GM18508 (cell line): ENCODE measurements around the gene LATS1.
"Not testable (repeated sequence)": the region's sequence is repeated elsewhere in the genome, so short reads cannot be mapped to it uniquely, and the experiment has no call there.

Experiments used
- ATAC-seq: cut with Tn5 transposase; IDR thresholded peaks from one replicate; pipeline ENCODE4 v1.9.1; 2021; ENCODE audit warnings: moderate number of reproducible peaks; ENCODE audit not compliant: insufficient read depth, unreplicated experiment

The LATS1 gene

DNA sequence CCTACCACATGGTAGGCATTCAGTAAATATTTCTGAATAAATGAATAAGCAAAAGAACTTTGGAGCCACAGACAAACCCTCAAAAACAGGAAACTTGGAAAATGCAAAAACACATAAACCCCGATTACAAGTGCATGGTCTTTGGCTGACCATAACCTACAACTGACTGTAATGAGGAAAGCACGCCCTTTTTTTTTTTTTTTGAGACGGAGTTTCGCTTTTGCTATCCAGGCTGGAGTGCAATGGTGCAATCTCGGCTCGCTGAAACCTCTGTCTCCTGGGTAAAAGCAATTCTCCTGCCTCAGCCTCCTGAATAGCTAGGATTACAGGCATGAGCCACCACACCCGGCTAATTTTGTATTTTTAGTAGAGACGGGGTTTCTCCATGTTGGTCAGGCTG, 11.9 kb upstream of the LATS1 start:
- ATAC-seq: no peak

DNA sequence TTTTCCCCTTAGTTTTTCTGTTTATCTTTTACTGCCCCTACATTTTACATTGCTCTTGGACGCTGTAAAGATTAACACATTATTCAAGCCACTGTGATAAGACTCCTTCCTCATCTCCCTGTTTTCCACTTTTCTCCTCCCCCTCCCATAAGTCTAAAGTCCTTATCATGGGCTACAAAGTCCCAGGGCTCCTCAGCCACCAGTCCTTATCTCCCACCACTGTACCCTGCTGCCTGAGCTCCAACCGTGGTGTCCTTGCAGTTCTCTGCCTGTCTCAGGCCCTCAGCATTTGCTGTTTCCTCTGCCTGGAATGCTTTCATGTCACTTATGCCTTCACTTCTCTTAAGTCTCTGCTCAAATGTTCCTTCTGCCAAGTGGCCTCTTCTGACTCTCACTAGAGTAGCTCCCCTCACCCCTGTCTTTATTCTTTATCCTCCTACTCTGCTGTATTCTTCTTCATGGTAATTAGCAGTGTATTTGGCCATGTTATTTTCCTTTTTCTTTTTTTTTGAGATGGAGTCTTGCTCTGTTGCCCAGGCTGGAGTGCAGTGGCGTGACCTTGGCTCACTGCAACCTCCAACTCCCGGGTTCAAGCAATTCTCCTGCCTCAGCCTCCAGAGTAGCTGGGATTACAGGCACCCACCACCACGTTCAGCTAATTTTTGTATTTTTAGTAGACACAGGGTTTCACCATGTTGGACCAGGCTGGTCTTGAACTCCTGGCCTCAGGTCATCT, 10.8 kb upstream of the LATS1 start:
- no peak for ATAC-seq

DNA sequence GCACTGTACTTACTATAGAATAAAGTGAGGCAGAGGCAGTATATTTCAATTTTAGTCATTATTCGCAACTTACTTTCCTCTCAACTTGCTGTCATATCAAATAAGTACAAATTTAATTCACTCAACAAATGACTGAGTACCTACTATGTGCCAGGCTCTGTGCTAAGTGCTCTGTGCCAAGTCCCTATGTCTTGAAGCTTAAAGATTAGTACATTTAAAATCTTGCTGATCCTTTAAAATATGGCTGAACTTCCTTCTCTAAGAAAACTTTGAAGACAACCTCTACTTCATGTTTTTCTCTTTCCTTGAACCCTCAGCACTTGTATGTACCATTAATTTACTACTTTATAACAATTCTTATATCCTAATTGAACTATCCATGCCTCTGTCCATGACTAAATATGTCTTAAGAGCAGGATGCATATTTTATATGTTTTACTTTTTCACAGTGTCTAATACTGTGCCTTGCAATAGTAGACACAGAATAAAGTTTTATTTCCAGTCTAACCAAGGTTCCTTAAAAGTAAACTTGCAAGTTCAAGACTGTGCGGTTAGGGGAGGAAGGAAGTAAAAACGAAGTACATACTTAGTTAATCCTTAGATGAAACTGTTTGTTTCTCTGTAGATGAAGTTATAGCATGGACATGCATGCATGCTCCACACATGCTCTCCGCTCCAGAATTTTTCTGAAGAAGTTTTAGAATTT, 10.0 kb upstream of the LATS1 start:
- ATAC-seq: no peak

DNA sequence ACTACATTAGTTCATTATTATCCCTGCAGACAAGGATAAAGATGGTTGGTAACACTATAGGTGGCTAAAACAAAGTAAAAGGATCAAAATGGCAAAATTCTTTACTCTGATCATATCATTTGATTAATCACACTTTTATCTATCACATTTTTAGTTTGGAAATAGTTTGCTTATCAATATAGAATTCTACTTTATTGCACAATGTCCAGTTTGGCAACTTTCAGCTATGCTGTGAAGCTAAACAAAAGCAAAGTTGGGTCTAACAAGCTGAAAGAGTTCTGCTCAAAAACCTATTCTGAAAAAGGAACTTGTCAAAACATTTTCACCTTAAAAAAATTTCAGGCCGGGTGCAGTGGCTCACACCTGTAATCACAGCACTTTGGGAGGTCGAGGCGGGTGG, 7.9 kb upstream of the LATS1 start:
- no peak for ATAC-seq

DNA sequence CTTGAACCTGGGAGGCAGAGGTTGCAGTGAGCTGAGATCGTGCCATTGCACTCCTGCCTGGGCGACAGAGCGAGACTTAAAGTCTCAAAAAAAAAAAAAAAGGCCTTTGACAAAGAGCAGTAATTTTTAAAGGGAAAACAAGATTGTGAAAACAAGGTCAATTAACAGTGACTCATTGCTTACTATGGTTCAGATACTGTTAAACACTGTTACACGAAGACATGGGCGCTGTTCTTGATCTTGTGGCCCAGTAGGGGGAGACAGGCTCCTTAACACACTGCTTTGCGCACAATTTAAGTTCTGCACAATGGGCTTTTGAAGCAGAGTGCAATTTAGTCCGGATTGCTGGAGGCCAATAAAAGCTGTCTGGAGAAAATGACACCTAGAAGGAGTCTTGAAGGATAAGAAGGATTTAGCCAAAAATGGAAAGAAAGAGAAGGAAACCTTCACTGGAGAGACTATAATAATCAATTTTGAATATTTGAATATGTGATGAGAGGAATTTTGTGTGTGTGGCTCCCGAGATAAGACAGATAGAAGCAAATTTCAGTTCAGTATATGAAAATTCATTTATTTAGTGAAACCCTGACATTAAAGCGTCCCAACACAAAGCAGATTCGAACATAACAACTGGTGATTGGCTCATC, 6.0 kb upstream of the LATS1 start:
- no peak for ATAC-seq

DNA sequence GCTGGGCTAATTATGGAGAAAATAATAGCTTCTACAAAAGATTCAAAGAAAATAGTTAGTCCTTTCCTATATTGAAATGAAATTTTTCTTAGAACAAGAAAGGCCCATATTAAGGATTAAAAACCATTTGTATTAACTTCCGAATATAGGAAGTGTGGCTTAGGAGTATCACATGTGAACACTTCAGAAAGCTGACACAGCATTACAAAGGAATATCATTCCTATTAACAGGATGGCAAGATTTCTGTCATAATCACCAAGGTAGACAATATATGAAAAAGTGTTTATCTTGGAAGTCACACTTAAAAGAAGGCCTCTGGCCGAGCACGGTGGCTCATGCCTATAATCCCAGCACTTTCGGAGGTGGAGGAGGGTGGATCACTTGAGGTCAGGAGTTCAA, 5.4 kb upstream of the LATS1 start:
- no peak for ATAC-seq

DNA sequence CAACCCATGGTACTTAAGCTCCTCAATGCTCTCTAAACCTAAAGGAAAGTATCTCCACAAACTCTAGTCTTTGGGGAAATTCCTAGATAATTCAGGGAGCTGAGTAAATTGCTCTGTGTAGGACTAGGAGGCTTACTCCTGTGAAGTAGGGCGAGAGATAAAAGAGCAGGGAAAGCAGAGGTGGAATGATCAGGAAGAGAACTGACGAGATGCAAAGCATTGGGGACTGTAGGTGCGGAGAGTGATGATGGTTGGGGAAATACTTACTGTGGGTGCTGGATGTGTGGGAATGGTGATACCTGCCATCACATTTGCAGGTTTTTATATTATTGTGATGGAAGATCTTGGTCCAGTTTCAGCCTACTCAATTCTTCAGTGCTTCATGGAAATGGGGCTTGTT, 1.6 kb upstream of the LATS1 start:
- no peak for ATAC-seq

DNA sequence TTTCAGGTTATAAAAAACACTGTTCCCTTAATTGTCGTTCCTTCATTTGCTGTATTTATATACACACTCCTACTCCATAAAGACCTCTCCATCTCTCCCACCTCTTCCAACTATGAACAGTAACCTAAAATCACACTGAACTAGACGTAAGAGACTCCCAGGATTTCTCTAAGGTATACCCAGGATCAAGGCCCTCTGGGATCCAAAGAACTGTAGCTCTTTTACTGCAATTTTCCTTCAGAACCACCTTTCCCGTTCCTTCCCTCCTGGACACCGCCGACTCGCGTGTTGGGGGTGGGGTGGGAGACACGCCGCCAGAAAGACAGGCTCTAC, 680 bp downstream of the LATS1 start:
- no peak for ATAC-seq

DNA sequence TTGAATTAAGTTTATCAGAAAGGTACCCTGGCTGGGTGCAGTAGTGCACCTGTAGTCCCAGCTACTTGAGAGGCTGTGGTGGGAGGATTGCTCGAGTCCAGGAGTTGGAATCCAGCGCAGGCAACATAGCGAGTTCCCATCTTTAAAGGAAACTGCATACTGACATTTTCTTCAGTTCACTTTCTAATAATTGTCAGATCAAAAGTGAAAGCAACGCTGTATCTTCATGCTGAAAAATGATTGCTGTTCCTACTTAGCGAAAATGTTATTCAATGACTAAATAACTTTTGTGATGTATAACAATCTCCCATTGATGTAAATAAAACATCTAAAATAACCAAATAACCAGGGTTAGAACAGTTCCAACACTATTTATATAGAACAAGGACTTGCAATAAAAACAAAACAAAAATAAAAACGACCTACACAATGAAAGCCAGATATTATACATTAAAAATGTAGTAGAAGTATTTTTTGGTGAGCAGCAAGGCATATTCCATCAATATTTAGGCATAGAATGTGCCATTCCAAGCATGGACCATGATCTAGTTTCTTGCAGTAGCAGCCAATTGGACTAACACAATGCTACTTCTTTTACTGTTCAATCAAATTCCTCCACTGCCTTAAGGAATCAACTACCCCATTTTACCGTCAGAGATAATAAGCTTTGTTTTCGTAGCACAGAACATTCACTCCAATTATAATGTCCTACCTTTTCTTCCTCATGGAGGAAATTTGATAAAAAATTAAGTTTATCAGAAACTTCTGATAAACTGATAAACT, 1.5 kb downstream of the LATS1 start:
- ATAC-seq: no peak

DNA sequence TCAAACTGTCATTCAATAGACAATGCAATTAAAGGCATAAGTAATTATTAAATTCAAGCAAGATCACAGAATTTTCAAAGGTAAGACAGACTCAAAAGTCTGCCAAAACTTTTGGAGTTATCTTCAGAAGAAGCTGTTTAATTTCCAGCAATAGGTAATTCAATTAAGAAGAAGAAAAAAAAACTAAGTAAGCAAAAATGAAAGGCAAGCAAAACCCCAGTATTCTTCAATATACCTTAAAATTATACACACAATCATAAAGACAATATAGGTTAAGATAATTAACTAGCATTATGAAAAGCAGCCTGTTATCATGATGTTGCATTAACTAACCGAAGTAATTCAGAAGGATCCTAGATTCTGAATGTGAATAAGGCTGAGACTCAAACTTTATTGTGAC, 3.5 kb downstream of the LATS1 start:
- no peak for ATAC-seq

DNA sequence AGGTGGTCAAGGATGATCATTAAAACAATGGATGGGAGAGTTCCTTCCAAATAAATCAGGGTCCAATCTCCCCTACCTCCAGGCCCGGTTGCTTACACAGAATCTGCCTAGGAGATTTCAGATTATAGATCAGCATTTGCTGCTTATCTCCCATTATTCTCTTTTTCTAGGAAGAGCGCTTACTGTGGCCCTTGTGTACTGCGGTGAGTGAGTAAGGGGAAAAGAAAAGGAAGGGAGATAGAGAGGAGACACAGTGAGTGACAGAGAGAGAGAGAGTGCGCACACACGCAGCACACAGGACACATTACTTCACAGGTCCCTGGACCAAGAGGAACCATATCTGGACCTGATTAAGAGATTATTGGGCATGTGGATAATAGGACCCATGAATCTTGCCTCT, 6.2 kb downstream of the LATS1 start:
- no peak for ATAC-seq

DNA sequence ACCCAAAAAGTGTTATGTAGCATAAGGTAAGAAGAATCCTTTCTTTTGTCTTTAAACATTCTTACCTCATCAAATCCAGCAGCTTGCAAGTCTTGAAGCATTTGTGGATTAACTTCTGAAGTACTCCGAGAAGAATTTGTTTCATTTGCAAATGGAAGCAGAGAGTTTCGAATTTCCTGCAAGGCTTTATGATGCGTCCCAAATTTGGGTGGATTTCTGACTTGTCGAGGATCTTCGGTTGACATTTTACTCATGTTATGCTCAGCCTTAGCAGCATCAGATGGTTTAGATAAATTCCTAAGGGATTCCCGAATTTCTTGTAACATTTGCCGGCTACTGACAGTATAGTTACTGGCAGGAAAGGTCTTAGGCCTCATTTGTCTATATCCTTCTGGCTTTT, 16.2 kb downstream of the LATS1 start:
- ATAC-seq: no peak

DNA sequence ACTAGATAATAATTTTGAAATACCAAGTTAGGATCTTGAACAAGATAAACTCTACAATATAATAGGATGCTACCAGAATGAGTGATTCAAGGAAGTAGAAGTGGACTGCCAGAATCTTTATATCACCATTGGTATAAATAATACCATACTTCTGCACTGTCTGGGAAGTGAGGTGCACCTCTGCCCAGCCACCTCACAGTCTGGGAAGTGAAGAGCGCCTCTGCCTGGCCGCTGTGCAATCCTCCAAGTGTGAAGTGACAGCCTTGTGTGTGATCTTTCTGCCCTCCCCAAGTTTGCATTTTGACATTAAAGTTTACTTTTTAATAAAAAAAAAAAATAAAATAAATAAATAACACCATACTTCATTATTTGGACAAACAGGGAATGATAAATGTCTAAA, 18.8 kb downstream of the LATS1 start:
- ATAC-seq: no peak

DNA sequence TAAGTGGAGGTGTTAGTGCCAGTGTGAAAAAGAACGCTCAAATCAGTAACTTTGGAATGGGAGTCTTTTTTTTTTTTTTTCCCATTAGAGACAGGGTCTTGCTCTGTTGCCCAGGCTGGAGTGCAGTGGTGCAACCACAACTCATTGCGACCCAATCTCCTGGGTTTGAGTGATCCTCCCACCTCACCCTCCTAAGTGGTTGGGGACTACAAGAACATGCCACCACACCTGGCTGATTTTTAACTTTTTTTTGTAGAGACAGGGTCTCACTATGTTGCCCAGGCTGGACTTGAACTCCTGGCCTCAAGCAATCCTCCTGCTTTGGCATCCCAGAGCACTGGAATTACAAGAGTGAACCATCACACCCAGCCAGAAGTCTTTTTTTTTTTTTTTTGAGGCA, 19.7 kb downstream of the LATS1 start:
- no peak for ATAC-seq

DNA sequence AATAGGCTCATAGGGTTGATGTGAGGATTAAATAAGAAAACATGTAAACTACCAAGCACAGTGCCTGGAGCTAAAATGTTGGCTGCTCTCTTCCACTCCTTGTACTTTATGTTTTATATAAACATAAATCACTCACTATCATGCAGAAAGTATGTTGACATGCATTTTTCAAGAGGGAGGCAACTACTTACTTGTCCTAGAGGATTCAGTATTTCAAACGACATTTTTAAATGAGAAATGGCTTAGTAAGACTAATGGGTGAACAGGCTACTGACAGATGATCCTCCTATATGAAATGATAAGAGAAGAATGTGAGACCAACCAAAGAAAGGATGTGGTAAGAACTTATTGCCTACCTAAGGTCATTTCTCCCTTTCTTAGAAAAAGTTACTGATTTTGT, 21.0 kb downstream of the LATS1 start:
- ATAC-seq: no peak

DNA sequence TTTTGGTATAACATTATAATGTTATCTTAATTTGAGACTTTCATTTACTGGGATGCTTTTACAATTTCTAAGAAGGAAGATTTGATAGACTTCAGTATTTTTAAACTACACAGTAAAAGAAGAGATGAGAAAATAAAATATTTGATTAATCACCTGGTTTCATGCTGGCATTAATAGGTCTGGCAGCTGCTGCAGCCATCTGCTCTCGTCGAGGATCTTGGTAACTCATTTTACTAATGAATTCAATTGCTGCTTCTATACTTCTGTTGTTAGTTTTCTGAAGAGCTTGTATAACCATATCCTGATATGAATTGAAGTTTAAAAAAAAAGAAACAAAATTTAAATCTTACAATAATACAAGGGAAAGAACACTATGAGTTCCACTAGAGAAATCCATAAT, 23.0 kb downstream of the LATS1 start:
- ATAC-seq: no peak

DNA sequence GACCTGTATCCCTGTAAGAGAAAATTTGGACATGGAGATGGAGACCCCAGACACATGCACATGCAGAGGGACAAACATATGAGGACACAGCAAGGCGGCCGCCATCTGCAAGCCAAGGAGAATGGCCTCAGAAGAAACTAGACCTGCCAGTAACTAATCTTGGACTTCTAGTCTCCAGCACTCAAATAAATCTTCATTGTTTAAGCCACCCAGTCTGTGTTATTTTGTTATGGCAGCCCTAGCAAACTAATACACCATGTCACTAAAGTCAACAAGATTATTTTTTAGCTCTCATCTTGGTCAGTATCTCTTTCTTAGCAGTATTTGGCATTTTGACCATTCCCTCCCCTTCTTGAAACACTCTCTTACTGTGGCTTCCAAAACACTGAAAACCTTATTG, 26.7 kb downstream of the LATS1 start:
- no peak for ATAC-seq

DNA sequence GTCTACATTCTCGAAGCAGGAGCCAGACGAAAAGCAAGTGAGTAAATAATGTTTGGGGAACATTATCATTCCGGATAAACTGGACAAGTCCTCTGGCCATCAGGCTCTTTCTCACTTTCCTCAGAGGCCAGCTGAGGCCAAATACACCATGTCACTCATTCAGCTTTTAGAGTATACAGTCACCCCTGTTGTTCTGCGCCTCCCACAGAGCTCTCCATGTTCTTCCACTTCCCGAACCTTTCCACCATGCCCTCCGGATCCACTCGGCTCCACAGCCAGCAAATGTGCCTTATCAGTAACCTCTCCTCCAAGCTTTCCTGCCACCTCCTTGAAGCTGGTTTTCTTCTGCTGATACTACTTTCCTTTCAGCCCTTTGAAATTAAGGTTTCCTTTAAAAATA, 31.7 kb downstream of the LATS1 start:
- no peak for ATAC-seq

DNA sequence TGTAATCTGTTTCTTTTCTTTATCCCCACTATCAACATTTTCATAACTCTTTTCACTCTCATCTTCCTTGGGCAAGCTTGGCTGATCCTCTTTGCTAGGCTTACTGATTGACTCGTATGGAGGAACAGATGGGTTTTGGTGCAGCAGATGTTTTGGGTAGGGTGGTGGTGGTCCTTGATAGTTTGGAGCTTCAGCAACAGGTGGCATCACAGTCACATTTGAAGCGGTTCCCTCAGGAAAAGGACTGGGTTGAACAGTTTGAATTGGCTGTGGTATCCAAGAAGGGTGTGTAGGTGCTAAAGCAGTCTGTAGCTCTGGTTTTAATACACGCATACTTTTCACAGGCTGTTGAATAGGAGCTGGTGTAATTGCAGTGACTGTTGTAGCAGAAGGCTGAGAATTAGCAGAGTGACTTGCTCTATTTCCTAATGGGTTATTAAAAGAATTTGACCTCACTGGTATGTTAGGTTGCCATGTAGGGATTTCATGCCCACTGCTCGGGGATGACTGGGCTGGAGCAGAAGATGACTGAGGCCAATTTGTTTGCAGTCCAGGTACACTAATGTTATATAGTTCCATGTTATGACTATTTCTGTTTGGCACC, 34.5 kb downstream of the LATS1 start:
- ATAC-seq: no peak

DNA sequence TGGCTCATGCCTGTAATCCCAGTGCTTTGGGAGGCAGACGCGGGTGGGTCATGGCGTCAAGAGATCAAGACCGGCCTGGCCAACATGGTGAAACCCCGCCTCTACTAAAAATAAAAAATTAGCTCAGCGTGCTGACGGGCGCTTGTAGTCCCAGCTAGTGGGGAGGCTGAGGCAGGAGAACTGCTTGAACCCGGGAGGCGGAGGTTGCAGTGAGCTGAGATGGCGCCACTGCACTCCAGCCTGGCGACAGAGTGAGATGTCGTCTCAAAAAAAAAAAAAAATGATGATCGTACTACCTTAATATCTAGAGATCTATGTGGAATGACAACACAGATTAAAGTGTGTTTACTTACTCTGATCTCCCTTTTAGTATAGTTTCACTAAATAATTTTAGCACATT, 36.1 kb downstream of the LATS1 start:
- ATAC-seq: not testable (repeated sequence)

DNA sequence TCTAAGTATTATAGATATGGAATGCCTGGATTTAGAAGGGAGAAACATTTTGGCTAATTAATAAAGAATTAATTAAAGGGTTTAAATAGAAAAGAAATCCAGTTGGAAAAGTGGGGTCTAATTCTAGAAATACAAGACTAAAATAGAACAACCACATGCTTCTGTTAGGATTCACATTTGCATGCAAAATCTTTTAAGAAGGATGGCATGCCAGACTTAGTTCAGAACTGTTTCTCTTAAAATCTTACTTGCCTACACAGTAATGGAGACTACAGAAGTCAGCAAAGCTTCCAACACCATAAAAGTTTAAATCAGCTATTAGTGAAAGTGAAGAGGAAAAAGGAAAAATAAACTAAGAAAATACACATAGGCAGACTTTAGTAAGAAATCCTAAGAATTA, 36.7 kb downstream of the LATS1 start:
- no peak for ATAC-seq
